K562 (cell line): ENCODE data around the gene C4orf50. TPM values are rescaled to one million over a fixed set of nuclear protein-coding genes. Genes with fewer than 3 reads are reported as not detected.

Experiments
- SRSF3 ChIP-seq: fragments of 200-400 bp; formaldehyde crosslinking; IDR thresholded peaks from 2 replicates; pipeline ENCODE4 v1.6.1; 2016; ENCODE audit warnings: mild to moderate bottlenecking, low read length, moderate library complexity; ENCODE audit not compliant: insufficient read depth
- polyA plus RNA-seq, 8 experiments: library from polyadenylated mRNA; depleted of rRNA in 4 of 8; stranded (reverse) in 5 of 8; unstranded in 3 of 8; fragments of >200 nt; fragmentation: Nextera tagmentation in 2 of 8; fragmentation: Illumina TruSeq in 1 of 8; extraction: Ambion mirVana in 2 of 8; extraction: Trizol in 1 of 8; gene quantifications; 2 replicates each; pipeline versions ENCODE4 v1.2.1 to v1.2.3, GENCODE V29; 2011 to 2014; ENCODE audit warnings: inconsistent platforms in 1 of 8, missing spikeins in 1 of 8
- total RNA-seq, 7 experiments: library from RNA; depleted of rRNA in 6 of 7; stranded (reverse); fragments of >200 nt in 6 of 7; fragmentation: Illumina TruSeq in 2 of 7; extraction: Trizol in 2 of 7; gene quantifications; 2 replicates each; pipeline versions ENCODE4 v1.2.1 to v1.2.3, GENCODE V29; 2011 to 2021; ENCODE audit warnings: low replicate concordance in 1 of 7
- TF ChIP-seq, protein P1 (sequence below): fragments of 450-650 bp; formaldehyde crosslinking; IDR thresholded peaks from 2 replicates; pipeline ENCODE4 v1.4.0; 2020; ENCODE audit warnings: mild to moderate bottlenecking
- TF ChIP-seq, protein P2 (sequence below): fragments of 250-450 bp; sonication (Bioruptor Pico); IDR thresholded peaks from 2 replicates; pipeline ENCODE4 v1.4.0; 2020; ENCODE audit warnings: mild to moderate bottlenecking, moderate library complexity
- TF ChIP-seq, protein P3 (sequence below): fragments of 250-450 bp; sonication (Bioruptor Pico); IDR thresholded peaks from 2 replicates; pipeline ENCODE4 v1.8.0; 2022; ENCODE audit warnings: moderate library complexity, mild to moderate bottlenecking, inconsistent platforms
- TF ChIP-seq, protein P4 (sequence below), 3 experiments: fragments of 200-800 bp in 1 of 3; fragments of 250-450 bp in 1 of 3; fragments of 450-650 bp in 1 of 3; sonication (Bioruptor Pico) in 1 of 3; sonication (Bioruptor generic) in 1 of 3; formaldehyde crosslinking in 1 of 3; IDR thresholded peaks; 2 replicates each; pipeline versions ENCODE4 v1.6.1 to v1.8.0; 2016 to 2022; ENCODE audit warnings: mild to moderate bottlenecking in 2 of 3, missing genetic modification characterization in 2 of 3, missing compliant biosample characterization in 1 of 3, moderate library complexity in 1 of 3

Gene C4orf50
- total and polyA plus RNA-seq, 9 of the 15 experiments (the other 6 are each of a cell fraction or from before 2014, with no cell fraction given) = not detected

DNA sequence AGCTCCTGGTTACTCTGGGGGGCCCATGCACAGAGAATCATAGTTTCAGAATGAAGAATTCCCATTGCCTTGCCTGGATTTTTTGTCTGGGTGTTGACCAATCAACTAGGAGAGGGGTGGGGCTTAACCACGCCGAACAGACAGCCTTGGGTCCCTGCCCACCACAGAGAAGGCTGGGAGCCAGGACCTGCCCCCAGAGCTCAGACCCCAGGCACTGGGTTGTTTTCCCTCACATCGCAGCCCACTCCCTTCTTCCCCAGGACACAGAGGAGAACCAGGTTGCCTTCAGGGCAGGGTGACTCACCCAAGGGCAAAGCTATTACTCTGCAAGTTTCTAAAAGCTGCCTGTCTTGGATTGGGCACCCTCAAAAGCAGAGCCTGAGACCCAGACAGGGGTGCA lies 102.0 kb downstream of the C4orf50 start (continued):
- TF ChIP-seq, protein P1, sequence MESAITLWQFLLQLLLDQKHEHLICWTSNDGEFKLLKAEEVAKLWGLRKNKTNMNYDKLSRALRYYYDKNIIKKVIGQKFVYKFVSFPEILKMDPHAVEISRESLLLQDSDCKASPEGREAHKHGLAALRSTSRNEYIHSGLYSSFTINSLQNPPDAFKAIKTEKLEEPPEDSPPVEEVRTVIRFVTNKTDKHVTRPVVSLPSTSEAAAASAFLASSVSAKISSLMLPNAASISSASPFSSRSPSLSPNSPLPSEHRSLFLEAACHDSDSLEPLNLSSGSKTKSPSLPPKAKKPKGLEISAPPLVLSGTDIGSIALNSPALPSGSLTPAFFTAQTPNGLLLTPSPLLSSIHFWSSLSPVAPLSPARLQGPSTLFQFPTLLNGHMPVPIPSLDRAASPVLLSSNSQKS (CRISPR knock-in tag) = no peak
- no peak for TF ChIP-seq SRSF3
- TF ChIP-seq, protein P2, sequence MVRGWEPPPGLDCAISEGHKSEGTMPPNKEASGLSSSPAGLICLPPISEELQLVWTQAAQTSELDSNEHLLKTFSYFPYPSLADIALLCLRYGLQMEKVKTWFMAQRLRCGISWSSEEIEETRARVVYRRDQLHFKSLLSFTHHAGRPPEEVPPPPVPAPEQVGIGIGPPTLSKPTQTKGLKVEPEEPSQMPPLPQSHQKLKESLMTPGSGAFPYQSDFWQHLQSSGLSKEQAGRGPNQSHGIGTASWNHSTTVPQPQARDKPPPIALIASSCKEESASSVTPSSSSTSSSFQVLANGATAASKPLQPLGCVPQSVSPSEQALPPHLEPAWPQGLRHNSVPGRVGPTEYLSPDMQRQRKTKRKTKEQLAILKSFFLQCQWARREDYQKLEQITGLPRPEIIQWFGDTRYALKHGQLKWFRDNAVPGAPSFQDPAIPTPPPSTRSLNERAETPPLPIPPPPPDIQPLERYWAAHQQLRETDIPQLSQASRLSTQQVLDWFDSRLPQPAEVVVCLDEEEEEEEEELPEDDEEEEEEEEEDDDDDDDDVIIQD (CRISPR knock-in tag) = no peak
- TF ChIP-seq, protein P3, sequence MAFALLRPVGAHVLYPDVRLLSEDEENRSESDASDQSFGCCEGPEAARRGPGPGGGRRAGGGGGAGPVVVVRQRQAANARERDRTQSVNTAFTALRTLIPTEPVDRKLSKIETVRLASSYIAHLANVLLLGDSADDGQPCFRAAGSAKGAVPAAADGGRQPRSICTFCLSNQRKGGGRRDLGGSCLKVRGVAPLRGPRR (CRISPR knock-in tag) = no peak
- TF ChIP-seq, protein P4, sequence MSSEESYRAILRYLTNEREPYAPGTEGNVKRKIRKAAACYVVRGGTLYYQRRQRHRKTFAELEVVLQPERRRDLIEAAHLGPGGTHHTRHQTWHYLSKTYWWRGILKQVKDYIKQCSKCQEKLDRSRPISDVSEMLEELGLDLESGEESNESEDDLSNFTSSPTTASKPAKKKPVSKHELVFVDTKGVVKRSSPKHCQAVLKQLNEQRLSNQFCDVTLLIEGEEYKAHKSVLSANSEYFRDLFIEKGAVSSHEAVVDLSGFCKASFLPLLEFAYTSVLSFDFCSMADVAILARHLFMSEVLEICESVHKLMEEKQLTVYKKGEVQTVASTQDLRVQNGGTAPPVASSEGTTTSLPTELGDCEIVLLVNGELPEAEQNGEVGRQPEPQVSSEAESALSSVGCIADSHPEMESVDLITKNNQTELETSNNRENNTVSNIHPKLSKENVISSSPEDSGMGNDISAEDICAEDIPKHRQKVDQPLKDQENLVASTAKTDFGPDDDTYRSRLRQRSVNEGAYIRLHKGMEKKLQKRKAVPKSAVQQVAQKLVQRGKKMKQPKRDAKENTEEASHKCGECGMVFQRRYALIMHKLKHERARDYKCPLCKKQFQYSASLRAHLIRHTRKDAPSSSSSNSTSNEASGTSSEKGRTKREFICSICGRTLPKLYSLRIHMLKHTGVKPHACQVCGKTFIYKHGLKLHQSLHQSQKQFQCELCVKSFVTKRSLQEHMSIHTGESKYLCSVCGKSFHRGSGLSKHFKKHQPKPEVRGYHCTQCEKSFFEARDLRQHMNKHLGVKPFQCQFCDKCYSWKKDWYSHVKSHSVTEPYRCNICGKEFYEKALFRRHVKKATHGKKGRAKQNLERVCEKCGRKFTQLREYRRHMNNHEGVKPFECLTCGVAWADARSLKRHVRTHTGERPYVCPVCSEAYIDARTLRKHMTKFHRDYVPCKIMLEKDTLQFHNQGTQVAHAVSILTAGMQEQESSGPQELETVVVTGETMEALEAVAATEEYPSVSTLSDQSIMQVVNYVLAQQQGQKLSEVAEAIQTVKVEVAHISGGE (CRISPR knock-in tag; IDR thresholded peaks at IDR 0.05) = no peak
